Measurements from ENCODE around the gene NCAPG.
A peak's percentile ranks its signal among the peaks of the same experiment; 100 is the strongest.

NCAPG gene, protein sequence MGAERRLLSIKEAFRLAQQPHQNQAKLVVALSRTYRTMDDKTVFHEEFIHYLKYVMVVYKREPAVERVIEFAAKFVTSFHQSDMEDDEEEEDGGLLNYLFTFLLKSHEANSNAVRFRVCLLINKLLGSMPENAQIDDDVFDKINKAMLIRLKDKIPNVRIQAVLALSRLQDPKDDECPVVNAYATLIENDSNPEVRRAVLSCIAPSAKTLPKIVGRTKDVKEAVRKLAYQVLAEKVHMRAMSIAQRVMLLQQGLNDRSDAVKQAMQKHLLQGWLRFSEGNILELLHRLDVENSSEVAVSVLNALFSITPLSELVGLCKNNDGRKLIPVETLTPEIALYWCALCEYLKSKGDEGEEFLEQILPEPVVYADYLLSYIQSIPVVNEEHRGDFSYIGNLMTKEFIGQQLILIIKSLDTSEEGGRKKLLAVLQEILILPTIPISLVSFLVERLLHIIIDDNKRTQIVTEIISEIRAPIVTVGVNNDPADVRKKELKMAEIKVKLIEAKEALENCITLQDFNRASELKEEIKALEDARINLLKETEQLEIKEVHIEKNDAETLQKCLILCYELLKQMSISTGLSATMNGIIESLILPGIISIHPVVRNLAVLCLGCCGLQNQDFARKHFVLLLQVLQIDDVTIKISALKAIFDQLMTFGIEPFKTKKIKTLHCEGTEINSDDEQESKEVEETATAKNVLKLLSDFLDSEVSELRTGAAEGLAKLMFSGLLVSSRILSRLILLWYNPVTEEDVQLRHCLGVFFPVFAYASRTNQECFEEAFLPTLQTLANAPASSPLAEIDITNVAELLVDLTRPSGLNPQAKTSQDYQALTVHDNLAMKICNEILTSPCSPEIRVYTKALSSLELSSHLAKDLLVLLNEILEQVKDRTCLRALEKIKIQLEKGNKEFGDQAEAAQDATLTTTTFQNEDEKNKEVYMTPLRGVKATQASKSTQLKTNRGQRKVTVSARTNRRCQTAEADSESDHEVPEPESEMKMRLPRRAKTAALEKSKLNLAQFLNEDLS

DNA sequence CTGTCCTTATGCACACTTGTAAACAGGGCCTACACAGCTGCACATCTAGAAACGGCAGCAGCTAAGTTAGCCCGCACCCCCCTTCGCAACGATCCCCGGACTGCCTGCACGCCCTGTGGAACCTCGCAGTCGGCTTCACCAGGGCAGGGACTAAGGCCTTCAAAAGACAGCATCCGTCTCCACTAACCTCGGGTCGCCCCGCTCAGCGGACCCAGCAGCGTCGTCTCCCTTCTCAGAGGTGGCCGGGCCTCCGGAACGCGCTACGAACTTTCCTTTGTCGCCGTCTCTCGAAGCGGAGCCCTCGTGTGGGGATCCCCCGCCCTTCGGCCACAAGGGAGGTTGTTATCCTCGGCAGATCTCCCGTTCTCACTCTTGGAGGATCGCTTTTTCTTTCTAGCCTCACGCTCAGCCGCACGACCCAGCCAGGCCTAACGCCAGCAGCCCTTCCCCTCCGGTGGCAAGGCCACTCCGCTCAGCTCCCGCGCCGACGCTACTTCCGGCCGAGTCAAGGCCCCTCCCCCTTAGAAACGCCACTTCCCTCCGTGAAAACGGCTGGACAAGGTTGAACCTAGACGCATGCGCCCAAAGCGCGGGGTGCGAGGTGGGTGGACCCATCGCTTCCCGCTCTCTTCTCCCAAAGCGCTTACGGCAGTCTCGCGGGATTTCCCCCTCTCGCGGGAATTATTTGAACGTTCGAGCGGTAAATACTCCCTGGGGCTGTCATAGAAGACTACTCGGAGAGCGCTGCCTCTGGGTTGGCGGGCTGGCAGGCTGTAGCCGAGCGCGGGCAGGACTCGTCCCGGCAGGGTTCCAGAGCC is at the start of gene NCAPG, which contains the start of gene DCAF16:
Gene NCAPG, plus strand, starts transcription at position 720 of the 818 bp plus-strand sequence. CDS start 99 bp downstream, outside the sequence.
Gene DCAF16, minus strand, starts transcription at position 498 of the 818 bp plus-strand sequence. CDS start 6,616 bp downstream, outside the sequence.
- peak; percentile 88 for ATAC-seq

GRCh38 chr4:17761062-17761461 is 49.7 kb upstream of the NCAPG start:
- ATAC-seq = no peak

DNA sequence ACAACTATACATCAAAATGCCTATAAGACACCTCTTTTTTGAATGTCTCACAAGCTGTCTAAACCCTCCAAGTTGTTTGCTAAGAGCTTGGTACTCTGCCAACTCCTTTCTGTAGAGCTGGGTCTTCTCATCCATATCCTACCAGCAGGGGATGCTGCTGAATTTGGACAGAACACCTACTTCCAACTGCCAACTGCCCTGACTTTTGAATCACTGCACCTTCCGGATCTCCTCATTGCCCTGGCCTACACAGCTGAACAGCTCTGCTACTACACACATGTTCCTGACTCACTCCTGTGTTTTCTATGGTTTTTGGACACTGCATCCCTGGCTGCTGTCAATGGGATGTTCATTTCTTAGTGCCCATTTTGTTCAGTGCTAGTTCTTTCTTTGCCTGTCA is 48.1 kb upstream of the NCAPG start:
- ATAC-seq = no peak

DNA sequence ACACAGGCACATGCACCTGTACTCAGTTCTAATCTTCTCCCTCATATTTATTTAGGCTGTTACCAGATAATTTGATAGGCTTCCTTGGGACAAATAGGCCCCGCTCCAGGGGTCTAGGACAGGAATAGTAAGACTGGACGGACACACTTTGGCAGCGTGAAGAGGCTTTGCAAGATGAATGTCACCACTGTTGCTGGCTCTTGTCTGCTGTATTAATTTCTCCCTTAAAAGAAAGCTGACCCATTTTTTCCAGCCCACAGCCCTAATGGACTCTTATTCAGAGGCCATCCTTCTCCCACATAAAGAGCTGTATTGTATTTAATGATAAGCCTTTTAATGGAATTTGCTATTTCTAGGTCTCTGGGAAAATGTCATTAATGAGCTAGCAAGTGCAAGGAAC is 47.4 kb upstream of the NCAPG start:
- ATAC-seq = no peak

GRCh38 chr4:17763931-17764330 is 46.8 kb upstream of the NCAPG start:
- ATAC-seq = no peak

DNA sequence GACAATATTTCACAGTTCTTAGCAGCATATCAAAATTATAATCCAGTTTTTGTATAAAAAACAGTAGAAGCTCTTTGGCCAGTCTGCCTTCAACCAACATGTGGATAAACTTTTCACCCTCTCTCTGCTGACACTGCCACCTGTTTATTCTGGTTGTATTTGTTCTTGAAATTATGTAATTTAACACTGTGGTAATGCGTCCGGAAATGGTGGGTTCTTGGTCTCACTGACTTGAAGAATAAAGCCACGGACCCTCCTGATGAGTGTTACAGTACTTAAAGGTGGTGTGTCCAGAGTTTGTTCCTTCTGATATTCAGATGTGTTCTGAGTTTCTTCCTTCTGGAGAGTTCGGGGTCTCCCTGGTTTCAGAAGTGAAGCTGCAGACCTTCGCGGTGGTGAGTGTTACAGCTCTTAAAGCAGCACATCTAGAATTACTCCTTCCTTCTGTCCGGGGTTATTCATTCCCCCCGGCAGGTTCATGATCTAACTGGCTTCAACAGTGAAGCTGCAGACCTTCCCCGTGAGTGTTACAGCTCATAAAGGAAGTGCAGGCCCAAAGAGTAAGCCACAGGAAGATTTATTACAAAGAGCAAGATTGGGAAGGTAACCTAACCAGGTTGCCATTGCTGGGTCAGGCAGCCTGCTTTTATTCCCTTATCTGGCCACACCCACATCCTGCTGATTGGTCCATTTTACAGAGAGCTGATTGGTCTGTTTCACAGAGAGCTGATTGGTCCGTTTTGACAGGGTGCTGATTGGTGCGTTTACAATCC is 45.1 kb upstream of the NCAPG start:
- ATAC-seq = no peak

DNA sequence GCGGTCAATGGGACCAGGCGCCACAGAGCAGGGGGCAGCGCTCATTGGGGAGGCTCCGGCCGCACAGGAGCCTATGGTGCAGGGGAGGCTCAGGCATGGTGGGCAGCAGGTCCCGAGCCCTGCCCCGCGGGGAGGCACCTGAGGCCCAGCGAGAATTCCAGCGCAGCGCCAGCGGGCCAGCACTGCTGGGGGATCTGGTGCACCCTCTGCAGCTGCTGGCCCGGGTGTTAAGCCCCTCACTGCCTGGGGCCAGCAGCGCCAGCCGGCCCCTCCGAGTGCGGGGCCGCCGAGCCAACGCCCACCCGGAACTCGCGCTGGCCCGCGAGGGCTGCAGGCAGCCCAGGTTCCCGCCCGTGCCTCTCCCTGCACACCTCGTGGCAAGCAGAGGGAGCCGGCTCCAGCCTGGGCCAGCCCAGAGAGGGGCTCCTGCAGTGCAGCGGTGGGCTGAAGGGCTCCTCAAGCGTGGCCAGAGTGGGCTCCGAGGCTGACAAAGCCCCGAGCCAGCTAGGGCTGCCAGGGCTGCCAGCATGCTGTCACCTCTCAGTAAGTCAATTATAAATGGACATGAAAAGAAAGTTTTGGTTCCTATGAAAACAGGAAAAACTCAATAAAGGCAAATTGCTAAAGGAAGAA is 43.8 kb upstream of the NCAPG start:
- ATAC-seq = no peak

DNA sequence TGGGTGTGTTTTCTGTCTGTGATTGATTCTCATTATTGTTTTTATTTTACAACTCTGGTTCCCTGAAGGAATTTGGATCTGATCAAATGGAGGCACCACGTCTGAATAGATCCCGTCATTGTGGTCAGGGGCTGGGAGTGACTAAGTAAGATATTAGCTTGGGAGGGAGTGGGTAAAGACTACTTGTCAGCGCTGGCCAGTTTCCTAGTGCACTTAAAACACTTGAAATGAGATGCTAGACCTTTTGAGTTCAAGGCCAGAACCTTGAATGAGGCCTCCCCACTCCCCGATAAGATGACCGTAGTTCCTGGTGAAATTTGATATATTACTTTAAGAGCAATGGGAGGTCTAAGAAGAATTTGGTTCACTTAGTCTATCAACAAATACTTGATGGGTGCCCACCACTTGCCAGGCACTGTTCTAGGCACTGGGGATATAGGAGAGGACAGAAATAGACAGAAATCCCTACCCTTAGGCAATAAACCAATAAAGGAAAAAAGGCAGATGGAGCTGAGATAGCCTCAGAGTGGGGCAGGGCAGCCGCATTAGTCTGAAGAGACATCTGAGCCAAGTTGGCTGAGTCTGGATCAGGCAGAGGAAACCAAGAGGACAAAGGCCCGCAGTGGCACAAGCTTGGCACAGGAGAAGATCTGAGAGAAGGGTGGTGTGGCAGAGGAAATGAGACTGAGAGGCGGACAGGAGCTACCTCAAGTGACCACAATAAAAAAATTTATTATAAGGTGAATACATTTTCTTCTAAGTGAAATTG is 41.2 kb upstream of the NCAPG start:
- ATAC-seq = no peak

GRCh38 chr4:17770845-17771244 is 39.9 kb upstream of the NCAPG start:
- no peak for ATAC-seq

DNA sequence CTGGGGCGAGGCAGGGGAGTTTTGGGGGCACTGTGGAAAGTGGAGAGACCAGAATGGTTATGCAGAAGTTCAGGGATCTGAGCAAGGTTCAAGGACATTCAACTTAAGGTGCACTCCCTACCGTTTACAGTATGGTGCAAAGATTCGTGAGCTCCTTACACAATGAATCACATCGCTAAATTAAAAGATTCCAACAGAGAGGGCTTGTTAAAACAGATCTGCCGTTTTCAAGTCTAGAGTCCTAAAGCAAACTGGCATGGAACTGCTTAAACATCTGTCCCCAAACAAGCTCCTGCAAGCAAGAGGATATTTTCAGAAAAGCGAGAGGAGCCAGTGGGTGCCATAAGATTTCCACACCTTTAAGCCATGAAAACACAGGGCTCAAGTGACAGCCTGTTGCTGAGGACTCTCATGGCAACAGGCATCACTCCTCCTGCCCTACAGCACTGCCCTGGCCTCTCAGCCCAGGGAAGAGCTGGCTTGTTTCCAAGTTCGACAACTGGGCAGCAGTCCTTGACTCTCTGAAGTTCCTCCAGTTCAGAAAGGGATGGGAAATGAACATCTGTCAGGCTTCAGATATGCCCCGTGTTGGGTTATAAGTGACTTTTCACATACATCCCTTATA is 39.4 kb upstream of the NCAPG start:
- ATAC-seq = no peak

- no peak for ATAC-seq
Observed at GRCh38 chr4:17773135-17773698, 37.6 kb upstream of the NCAPG start.

- no peak for ATAC-seq
Observed at GRCh38 chr4:17778431-17778830, 32.3 kb upstream of the NCAPG start.

GRCh38 chr4:17780501-17781299 is 30.1 kb upstream of the NCAPG start:
- no peak for ATAC-seq

DNA sequence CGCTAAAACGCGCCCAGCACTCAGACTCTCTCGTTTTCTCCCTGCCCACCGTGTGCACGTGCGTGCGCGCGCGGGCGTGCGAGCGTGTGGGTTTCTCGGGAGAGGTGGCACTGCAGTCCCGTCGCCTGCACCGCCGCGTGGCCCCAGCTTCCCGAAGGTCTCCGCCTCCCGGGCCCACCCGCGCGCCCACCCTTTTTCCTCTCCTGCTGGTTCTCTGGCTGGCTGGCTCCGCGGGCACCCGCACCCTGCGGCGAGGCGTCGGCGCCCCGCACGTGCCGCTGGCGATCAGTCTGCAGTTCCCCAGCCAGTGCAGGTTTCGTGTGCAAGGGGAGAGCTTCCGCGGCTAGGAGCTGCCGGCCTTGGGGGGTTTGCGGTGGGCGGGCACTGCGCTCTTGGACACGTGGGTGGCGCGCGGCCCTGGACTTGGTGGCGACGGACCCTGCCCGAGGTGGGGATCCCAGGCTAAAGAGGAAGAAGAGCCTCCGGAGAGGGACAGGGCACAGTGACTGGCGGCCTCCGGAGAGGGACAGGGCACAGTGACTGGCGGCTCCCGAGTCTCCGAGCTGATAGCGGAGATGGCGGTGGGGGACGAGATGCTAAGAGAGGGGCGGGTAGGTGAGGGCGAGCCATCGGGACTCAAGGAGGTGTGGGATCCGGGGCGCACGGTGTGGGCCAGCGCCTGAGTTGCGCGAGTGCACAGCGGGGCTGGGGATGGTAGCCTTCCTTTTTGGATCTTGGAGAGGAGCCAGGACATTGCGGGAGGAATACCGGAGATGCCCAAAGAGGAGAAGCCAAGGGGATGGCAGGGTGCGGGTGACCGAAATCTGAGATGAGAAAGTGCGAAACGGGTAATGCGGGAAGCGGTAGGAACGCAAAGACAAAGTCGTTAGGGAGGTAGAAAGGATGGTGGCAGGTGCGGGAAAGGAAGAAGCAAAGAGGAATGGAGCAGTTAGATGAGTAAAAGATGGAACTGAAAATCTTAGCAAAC is 29.2 kb upstream of the NCAPG start, which contains the start of gene FAM184B:
Gene FAM184B, minus strand, starts transcription at position 322 of the 988 bp plus-strand sequence. CDS start 322 bp downstream, outside the sequence.
- ATAC-seq = no peak

DNA sequence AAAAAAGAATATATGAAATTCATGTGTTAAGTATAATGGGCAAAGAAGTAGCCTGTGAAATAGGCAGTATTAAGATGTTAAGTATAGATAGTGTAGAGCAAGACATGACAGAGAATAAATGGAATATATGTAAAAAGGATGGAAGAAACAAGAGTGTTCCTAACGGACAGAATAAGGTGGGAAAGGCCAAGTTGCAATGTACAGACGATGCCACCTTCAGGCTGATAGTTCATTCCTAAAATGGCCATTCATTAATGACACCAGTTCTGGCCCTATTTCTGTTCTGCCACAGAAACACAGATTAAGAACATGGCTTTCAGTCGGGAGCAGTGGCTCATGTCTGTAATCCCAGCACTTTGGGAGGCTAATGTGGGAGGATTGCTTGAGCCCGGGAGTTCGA is 24.9 kb upstream of the NCAPG start:
- ATAC-seq = no peak

- ATAC-seq = no peak
Observed at GRCh38 chr4:17786567-17786966, 24.2 kb upstream of the NCAPG start.

GRCh38 chr4:17787315-17787714 is 23.5 kb upstream of the NCAPG start:
- ATAC-seq = peak in 1 of 2 donors; percentile 48

Data from activated CD4-positive, CD25-positive, alpha-beta regulatory T cell treated with anti-CD3 and anti-CD28 coated beads, Interleukin-2, amount 50 U/mL, for 24 hours (primary cell).